ENCODE results near the gene ITSN2. TPM values are rescaled to one million over a fixed set of nuclear protein-coding genes. Genes with fewer than 3 reads are reported as not detected.

The ITSN2 gene
- total RNA-seq, 6 experiments from 2014 or later = 22.6 to 34.1 (median 28.9) TPM

DNA sequence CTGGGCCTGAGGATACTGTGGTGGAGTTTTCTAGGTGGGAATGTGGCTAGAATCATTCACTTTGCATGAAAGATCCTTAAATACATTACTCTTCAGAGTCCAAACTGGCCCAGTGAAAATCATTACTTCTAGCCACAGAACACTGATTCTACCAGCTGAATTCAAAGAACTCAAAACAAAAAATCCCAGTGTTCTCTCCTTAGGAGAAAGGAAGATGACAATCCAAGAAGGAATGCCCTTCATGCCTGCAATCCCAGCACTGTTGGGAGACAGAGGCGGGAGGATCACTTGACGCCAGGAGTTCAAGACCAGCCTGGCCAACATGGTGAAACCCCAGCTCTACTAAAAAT is 150.3 kb downstream of the ITSN2 start:
- H3K27ac ChIP-seq = no peak overlapping the region
- intact Hi-C loops (cut with DNase I) = no loop called here
- no peak for DNase-seq
- no peaks in the 10 kb centered on the region for H3K27me3 ChIP-seq
- peaks cover 0 to 54% (median 10%) of the 10 kb centered on the region in 4 donors for H3K36me3 ChIP-seq
- no peaks in the 10 kb centered on the region for H3K4me1 ChIP-seq
- H3K4me3 ChIP-seq = no peak overlapping the region
- no peak for ATAC-seq
- WGBS (ENCODE audit: insufficient coverage, low coverage, low lambda C conversion rate, missing lambda C conversion rate) = no CpG with 5 or more reads among the region's 2 CpGs
- no peak for TF ChIP-seq POLR2A (IDR thresholded peaks at IDR 0.05)
- TF ChIP-seq, protein P1, sequence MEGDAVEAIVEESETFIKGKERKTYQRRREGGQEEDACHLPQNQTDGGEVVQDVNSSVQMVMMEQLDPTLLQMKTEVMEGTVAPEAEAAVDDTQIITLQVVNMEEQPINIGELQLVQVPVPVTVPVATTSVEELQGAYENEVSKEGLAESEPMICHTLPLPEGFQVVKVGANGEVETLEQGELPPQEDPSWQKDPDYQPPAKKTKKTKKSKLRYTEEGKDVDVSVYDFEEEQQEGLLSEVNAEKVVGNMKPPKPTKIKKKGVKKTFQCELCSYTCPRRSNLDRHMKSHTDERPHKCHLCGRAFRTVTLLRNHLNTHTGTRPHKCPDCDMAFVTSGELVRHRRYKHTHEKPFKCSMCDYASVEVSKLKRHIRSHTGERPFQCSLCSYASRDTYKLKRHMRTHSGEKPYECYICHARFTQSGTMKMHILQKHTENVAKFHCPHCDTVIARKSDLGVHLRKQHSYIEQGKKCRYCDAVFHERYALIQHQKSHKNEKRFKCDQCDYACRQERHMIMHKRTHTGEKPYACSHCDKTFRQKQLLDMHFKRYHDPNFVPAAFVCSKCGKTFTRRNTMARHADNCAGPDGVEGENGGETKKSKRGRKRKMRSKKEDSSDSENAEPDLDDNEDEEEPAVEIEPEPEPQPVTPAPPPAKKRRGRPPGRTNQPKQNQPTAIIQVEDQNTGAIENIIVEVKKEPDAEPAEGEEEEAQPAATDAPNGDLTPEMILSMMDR (IDR thresholded peaks at IDR 0.05) = no peak
- H3K9me3 ChIP-seq = no peaks in the 10 kb centered on the region

DNA sequence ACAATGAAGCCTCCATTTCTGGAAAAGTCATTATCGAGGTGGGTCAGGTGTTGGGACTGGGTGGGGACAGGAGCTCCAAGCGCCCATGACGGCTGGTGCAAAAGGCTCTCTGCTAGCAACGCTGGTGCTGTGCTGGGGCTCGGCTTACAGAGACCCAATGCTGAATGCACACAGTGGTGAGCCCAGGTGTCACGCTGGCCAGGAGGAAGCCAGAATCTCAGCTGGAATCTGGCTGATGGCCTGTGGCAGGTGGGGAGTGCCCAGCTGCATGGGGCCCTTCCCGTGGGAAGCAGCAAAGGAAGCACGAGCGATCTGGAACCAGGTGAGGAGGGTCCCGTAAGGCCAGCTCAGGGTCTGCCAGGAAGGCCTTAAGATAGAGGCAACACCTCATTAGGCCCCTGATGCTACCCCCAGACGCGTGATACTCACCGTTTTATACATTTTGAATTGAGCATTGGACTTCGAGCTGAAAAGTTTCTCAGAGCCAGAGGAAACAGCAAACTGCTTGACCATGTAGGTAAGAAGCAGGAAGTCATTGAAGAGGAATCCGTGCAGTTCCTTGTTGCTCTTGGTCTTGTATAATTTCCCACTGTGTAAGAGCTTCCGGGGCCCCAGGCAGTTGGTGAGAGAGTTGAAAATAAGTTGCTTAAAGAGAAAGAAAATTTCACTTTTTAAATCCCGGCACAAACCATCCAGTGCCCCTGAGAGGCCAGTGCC is 150.8 kb downstream of the ITSN2 start:
- intact Hi-C loops (cut with DNase I) = no loop called here
- TF ChIP-seq POLR2A (IDR thresholded peaks at IDR 0.05) = no peak
- TF ChIP-seq, protein P1 (IDR thresholded peaks at IDR 0.05) = no peak
- Histone ChIP-seq H3K9me3 (no peaks in the 10 kb centered on the region), H3K4me3 (no peak overlapping the region), H3K36me3 (peaks cover 0 to 56% (median 10%) of the 10 kb centered on the region in 4 donors), H3K27ac (no peak overlapping the region), H3K4me1 (no peaks in the 10 kb centered on the region), H3K27me3 (no peaks in the 10 kb centered on the region)
- no peak for DNase-seq
- ATAC-seq = no peak
- WGBS (ENCODE audit: insufficient coverage, low coverage, low lambda C conversion rate, missing lambda C conversion rate) = 80% methylated on average over 10 of the region's 17 CpGs

DNA sequence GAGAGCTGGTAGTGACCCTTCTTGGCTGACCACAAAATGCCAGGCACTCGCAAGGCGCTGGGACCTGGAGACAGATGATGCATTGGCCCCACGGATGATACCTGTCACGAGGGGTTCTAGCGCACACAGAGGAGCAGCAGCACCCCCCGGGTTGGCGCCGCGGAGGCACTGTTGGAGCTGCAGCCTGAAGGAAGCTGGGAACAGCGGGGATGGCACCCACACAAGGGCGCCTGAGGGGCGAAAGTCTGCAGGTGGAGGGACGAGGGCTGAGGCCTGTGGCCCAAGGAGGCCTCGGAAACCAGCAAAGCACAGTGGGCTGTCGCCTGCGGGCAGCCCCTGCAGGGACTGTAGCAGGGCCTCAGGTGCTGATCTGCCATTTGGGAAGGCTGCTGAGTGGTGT is 151.8 kb downstream of the ITSN2 start:
- intact Hi-C loops (cut with DNase I) = no loop called here
- 96% methylated on average over 9 of the region's 16 CpGs for WGBS (ENCODE audit: insufficient coverage, low coverage, low lambda C conversion rate, missing lambda C conversion rate)
- no peak for ATAC-seq

DNA sequence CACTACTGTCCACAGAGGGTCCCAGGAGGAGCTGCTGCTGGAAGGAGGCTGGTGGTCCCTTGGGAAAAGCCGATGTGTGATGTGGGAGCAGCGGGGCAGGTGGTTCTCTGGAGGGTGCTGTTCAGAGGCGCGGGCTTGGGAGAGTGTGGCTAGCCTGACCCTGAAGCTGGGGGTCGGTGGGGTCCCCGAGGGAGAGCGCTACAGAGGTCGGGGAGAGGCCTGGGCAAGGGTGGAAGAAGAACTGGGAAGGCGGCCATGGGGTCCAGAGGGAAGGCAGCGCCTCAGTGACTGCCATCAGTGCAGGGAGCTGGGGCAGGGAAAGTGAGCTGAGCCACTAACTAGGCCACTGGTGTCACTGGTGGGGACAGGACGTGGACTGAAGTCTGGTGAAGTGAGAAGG is 153.0 kb downstream of the ITSN2 start:
- Histone ChIP-seq H3K27me3 (no peaks in the 10 kb centered on the region), H3K36me3 (peaks cover 0 to 69% (median 12%) of the 10 kb centered on the region in 4 donors), H3K4me1 (no peaks in the 10 kb centered on the region), H3K9me3 (no peaks in the 10 kb centered on the region), H3K27ac (no peak overlapping the region), H3K4me3 (no peak overlapping the region)
- ATAC-seq (no peak), DNase-seq (no peak)
- intact Hi-C loops (cut with DNase I) = no loop called here
- TF ChIP-seq, protein P1 (IDR thresholded peaks at IDR 0.05) = no peak
- TF ChIP-seq POLR2A (IDR thresholded peaks at IDR 0.05) = no peak
- 80% methylated on average over 6 of the region's 11 CpGs for WGBS (ENCODE audit: insufficient coverage, low coverage, low lambda C conversion rate, missing lambda C conversion rate)

More for the DNA sequence above, 151.8 kb downstream of the ITSN2 start:
- no peaks in the 10 kb centered on the region for H3K9me3 ChIP-seq
- no peak for DNase-seq
- H3K27ac ChIP-seq = no peak overlapping the region
- no peak overlapping the region for H3K4me3 ChIP-seq
- no peaks in the 10 kb centered on the region for H3K27me3 ChIP-seq
- no peaks in the 10 kb centered on the region for H3K4me1 ChIP-seq
- H3K36me3 ChIP-seq = peaks cover 0 to 66% (median 11%) of the 10 kb centered on the region in 4 donors
- TF ChIP-seq, protein P1 (IDR thresholded peaks at IDR 0.05) = no peak
- no peak for TF ChIP-seq POLR2A (IDR thresholded peaks at IDR 0.05)

Data from right lobe of liver (tissue), 6 donors.